Muscle layer of colon (tissue), 2 donors: ENCODE data around the gene NTRK3.

ENCODE experiments used
- H3K27ac ChIP-seq: one replicate; pipeline ENCODE4 v1.7.0; 2013; ENCODE audit warnings: low read depth, mild to moderate bottlenecking, low read length, moderate library complexity
- H3K27me3 ChIP-seq, 2 donors: one replicate each; pipeline ENCODE4 v1.7.0; 2013; ENCODE audit warnings: low read length in 2 of 2, mild to moderate bottlenecking in 2 of 2; ENCODE audit not compliant: insufficient read depth in 2 of 2, control insufficient read depth in 1 of 2
- H3K36me3 ChIP-seq: one replicate; pipeline ENCODE4 v1.7.0; 2013; ENCODE audit warnings: mild to moderate bottlenecking, low read length; ENCODE audit not compliant: insufficient read depth
- H3K4me1 ChIP-seq: one replicate; pipeline ENCODE4 v1.7.0; 2013; ENCODE audit warnings: mild to moderate bottlenecking, low read length; ENCODE audit not compliant: insufficient read depth
- H3K4me3 ChIP-seq, 2 donors: one replicate each; pipeline ENCODE4 v1.7.0; 2013; ENCODE audit warnings: low read length in 2 of 2, low read depth in 1 of 2, mild to moderate bottlenecking in 1 of 2, moderate library complexity in 1 of 2
- H3K9ac ChIP-seq: one replicate; pipeline ENCODE4 v1.7.0; 2013; ENCODE audit warnings: low read length
- H3K9me3 ChIP-seq: one replicate; pipeline ENCODE4 v1.7.0; 2013; ENCODE audit warnings: mild to moderate bottlenecking, low read length
- donor health status: abdominal sarcoma.
- donor health status: Adenocarcinoma of cecum.

Gene NTRK3

DNA sequence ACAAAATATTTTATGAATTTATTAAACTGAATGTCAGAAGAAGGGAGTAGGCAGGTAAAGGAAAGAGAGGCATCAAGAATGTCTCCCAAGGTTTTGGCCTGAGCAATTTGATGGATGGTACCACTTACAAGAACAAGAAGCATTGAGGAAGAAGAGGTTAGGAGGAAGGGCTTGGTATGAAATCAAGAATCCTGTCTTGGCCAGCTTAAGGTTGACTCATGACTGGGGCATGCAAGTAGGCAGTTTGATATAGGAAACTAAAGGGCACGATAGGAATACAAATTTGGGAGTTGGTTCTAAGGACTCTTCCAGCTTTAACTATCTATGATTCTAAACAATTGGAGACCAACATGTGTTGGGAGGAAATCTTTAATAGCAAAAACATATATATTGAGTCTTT, 79.1 kb downstream of the NTRK3 start:
- Histone ChIP-seq H3K36me3 (no peaks in the 10 kb centered on the region), H3K27me3 (no peaks in the 10 kb centered on the region), H3K9ac (no peak overlapping the region)

DNA sequence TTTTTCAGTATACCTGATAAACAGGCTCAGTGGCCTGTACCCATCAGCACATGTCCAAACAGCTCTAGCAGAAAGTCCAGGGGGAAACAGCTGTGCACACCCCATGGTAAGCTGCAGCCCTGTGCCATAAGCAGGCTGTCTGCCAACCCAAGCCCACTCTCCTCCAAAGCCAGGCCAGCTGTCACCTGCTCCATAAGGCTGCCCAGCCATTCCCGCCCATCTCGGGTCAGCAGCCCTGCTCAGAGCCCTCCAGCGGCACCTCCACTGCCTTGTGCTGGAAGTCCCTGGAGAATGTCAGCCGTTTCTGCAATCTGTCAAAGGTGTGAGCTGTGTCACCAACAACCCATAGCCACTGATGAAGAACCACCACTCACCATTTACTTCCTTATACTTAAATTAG, 82.0 kb downstream of the NTRK3 start:
- Histone ChIP-seq H3K27me3 (no peaks in the 10 kb centered on the region), H3K4me3 (no peak overlapping the region), H3K27ac (no peak overlapping the region), H3K9ac (no peak overlapping the region), H3K36me3 (no peaks in the 10 kb centered on the region), H3K4me1 (no peaks in the 10 kb centered on the region), H3K9me3 (no peaks in the 10 kb centered on the region)

More for the DNA sequence above, 79.1 kb downstream of the NTRK3 start:
- no peak overlapping the region for H3K27ac ChIP-seq
- H3K4me3 ChIP-seq, result no peak overlapping the region
- H3K9me3 ChIP-seq, result no peaks in the 10 kb centered on the region
- H3K4me1 ChIP-seq, result no peaks in the 10 kb centered on the region

- no peak overlapping the region for H3K27ac ChIP-seq
- no peaks in the 10 kb centered on the region for H3K27me3 ChIP-seq
- no peaks in the 10 kb centered on the region for H3K4me1 ChIP-seq
- no peaks in the 10 kb centered on the region for H3K36me3 ChIP-seq
- H3K4me3 ChIP-seq, result no peak overlapping the region
- no peak overlapping the region for H3K9ac ChIP-seq
- H3K9me3 ChIP-seq, result no peaks in the 10 kb centered on the region
These were observed 90.2 kb downstream of the NTRK3 start for GRCh38 chr15:88166082-88166993.

DNA sequence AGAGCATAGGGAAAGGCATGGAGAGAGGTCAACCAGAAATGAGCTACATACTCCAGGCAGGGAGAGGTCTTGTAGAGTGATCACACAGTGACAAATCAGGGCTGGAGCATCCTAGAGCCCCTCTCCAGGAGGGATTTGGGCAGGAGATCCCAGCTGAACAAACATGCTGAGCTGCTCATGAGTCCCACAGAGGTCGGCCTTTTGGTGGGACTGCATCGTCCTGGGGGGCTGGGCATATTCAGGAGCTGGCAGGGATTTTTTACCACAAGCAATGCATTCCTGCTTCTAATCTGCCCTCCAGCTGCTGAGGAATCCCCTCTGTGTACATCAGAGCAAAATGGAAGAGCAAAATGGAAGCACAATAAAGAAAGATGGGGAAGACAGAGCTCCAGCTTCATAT, 94.9 kb downstream of the NTRK3 start:
- Histone ChIP-seq H3K36me3 (no peaks in the 10 kb centered on the region), H3K4me3 (no peak overlapping the region), H3K9me3 (no peaks in the 10 kb centered on the region), H3K4me1 (no peaks in the 10 kb centered on the region), H3K9ac (no peak overlapping the region), H3K27ac (no peak overlapping the region), H3K27me3 (no peaks in the 10 kb centered on the region)

- Histone ChIP-seq H3K4me1 (no peaks in the 10 kb centered on the region), H3K36me3 (no peaks in the 10 kb centered on the region)
These were observed 101.2 kb downstream of the NTRK3 start for GRCh38 chr15:88155310-88155709.

GRCh38 chr15:88152672-88153071, 103.9 kb downstream of the NTRK3 start:
- H3K9me3 ChIP-seq, result no peaks in the 10 kb centered on the region
- H3K9ac ChIP-seq, result no peak overlapping the region
- no peak overlapping the region for H3K27ac ChIP-seq
- no peaks in the 10 kb centered on the region for H3K36me3 ChIP-seq
- H3K4me1 ChIP-seq, result no peaks in the 10 kb centered on the region
- no peaks in the 10 kb centered on the region for H3K27me3 ChIP-seq
- no peak overlapping the region for H3K4me3 ChIP-seq

More at GRCh38 chr15:88155310-88155709, 101.2 kb downstream of the NTRK3 start:
- no peaks in the 10 kb centered on the region for H3K27me3 ChIP-seq
- no peaks in the 10 kb centered on the region for H3K9me3 ChIP-seq
- no peak overlapping the region for H3K4me3 ChIP-seq
- H3K9ac ChIP-seq, result no peak overlapping the region
- no peak overlapping the region for H3K27ac ChIP-seq

DNA sequence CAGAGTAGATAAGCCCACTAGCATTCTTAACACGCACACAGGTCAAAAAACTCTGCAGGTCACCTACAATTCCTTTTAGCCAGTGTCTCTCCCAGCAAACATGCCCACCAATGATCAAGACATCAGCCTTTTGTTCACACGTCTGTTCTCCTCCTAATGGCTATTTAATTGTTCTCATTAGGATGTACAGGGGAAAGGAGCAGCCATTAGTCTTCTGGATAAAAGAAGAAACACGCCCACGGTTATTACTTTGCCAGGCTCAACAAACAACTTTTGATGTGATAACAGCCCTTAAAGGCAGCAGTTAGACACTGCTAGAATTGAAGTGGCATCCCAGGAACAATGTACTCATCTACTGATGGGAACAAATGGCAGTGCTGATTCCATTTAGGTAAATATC, 108.8 kb downstream of the NTRK3 start:
- Histone ChIP-seq H3K27me3 (no peaks in the 10 kb centered on the region), H3K9ac (no peak overlapping the region), H3K36me3 (no peaks in the 10 kb centered on the region), H3K4me3 (no peak overlapping the region), H3K9me3 (no peaks in the 10 kb centered on the region), H3K4me1 (no peaks in the 10 kb centered on the region), H3K27ac (no peak overlapping the region)

- H3K27me3 ChIP-seq, result no peaks in the 10 kb centered on the region
- H3K4me1 ChIP-seq, result no peaks in the 10 kb centered on the region
- H3K9ac ChIP-seq, result no peak overlapping the region
- no peaks in the 10 kb centered on the region for H3K9me3 ChIP-seq
- no peak overlapping the region for H3K4me3 ChIP-seq
- no peak overlapping the region for H3K27ac ChIP-seq
- no peaks in the 10 kb centered on the region for H3K36me3 ChIP-seq
These were observed 111.5 kb downstream of the NTRK3 start for GRCh38 chr15:88144921-88145653.

DNA sequence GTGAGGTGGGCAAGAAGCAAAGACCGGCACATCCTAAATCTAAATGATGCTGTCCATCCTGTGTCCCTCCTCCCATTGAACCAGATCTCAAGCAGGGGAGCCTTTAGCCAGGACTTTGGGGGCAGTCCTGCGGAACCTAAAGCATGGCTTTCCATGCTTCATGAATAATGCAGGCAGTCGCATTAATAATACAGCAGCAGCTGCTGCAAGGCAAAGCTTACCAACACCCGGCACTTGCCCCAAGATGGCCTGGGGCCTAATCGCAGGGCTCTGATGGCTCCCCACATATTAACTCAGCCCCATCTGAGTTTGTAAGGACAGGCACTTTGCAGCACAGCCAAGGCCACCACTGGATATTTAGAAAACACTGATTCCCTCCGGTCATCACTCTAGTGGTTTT, 114.4 kb downstream of the NTRK3 start:
- no peak overlapping the region for H3K9ac ChIP-seq
- no peaks in the 10 kb centered on the region for H3K9me3 ChIP-seq
- no peaks in the 10 kb centered on the region for H3K36me3 ChIP-seq
- H3K4me3 ChIP-seq, result no peak overlapping the region
- no peak overlapping the region for H3K27ac ChIP-seq
- H3K4me1 ChIP-seq, result no peaks in the 10 kb centered on the region
- H3K27me3 ChIP-seq, result no peaks in the 10 kb centered on the region

GRCh38 chr15:88141269-88141889, 115.2 kb downstream of the NTRK3 start:
- no peaks in the 10 kb centered on the region for H3K4me1 ChIP-seq
- no peak overlapping the region for H3K9ac ChIP-seq
- H3K27ac ChIP-seq, result no peak overlapping the region
- no peak overlapping the region for H3K4me3 ChIP-seq
- no peaks in the 10 kb centered on the region for H3K36me3 ChIP-seq
- H3K27me3 ChIP-seq, result no peaks in the 10 kb centered on the region
- no peaks in the 10 kb centered on the region for H3K9me3 ChIP-seq

DNA sequence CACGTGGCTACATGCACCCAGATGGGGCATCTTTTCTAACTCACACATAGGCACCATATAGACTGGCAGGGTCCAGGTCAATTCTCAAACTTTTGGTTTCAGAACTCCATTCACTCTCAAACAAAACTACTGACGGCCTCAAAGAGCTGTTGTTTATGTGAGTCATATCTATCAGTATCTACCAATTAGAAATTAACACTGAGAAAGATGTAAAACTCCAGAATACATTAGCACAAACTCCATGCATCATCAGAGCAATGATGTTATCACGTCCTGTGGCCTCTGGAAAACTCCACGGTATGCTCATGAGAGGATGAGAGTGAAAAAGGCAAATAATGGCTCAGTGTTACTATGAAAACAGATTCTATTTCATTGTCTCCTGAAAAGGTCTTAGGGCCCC, 116.1 kb downstream of the NTRK3 start:
- Histone ChIP-seq H3K4me1 (no peaks in the 10 kb centered on the region), H3K9me3 (no peaks in the 10 kb centered on the region), H3K27me3 (no peaks in the 10 kb centered on the region), H3K9ac (no peak overlapping the region), H3K4me3 (no peak overlapping the region), H3K36me3 (no peaks in the 10 kb centered on the region), H3K27ac (no peak overlapping the region)
